Colonic mucosa (tissue), 4 donors: ENCODE results near the gene RBMXL3. TPM values are rescaled to one million over a fixed set of nuclear protein-coding genes. Genes with fewer than 3 reads are reported as not detected.

Experiments used
- DNase-seq: peaks from one replicate; pipeline ENCODE4 v3.0.0-alpha.2; 2020
- H3K27ac ChIP-seq: fragments of 200-600 bp; one replicate; pipeline ENCODE4 v1.8.0; 2021
- H3K27me3 ChIP-seq: fragments of 200-600 bp; one replicate; pipeline ENCODE4 v1.8.0; 2021
- H3K36me3 ChIP-seq: fragments of 200-600 bp; one replicate; pipeline ENCODE4 v1.8.0; 2021
- H3K4me1 ChIP-seq: fragments of 200-600 bp; one replicate; pipeline ENCODE4 v1.8.0; 2021; ENCODE audit warnings: mild to moderate bottlenecking
- H3K4me3 ChIP-seq: fragments of 200-600 bp; one replicate; pipeline ENCODE4 v1.8.0; 2021
- H3K9ac ChIP-seq, 2 donors: one replicate each; pipeline ENCODE4 v1.7.0; 2013; ENCODE audit warnings: control low read depth in 2 of 2, low read depth in 2 of 2, low read length in 2 of 2
- H3K9me3 ChIP-seq: fragments of 200-600 bp; one replicate; pipeline ENCODE4 v1.8.0; 2021
- CTCF ChIP-seq: fragments of 200-600 bp; IDR thresholded peaks from one replicate; pipeline ENCODE4 v1.8.0; 2022; ENCODE audit warnings: antibody characterized with exemption, mild to moderate bottlenecking
- intact Hi-C: fragments of 100-400 bp; cut with DNase I; formaldehyde crosslinking; loops from one replicate; pipeline ENCODE4 v1.14.1; 2022
- total RNA-seq, 2 donors: library from RNA; stranded (reverse); fragmentation: NEBNext Ultra II Directional in 1 of 2; extraction: Animal tissue kit (Norgen Biotek cat#: 25700) in 1 of 2; gene quantifications; one replicate each; pipeline ENCODE4 v1.2.1, GENCODE V29; 2021
- donor health status: healthy.
- donor health status: DM: no; HTN: no; CAD: no.
- donor health status: DM: no; HTN: no; CAD: no.

RBMXL3 gene
- total RNA-seq, 2 donors from 2014 or later = not detected

GRCh38 chrX:115177932-115178331 is 11.3 kb upstream of the RBMXL3 start:
- no peaks in the 10 kb centered on the region for H3K36me3 ChIP-seq
- no peaks in the 10 kb centered on the region for H3K9me3 ChIP-seq
- no peak overlapping the region for H3K4me3 ChIP-seq
- H3K27ac ChIP-seq = no peak overlapping the region
- TF ChIP-seq CTCF = no peak
- intact Hi-C loops = no loop called here
- H3K27me3 ChIP-seq = no peaks in the 10 kb centered on the region
- DNase-seq = no peak
- H3K4me1 ChIP-seq = no peaks in the 10 kb centered on the region
- H3K9ac ChIP-seq = no peak overlapping the region

- no peak overlapping the region for H3K27ac ChIP-seq
- no peak for TF ChIP-seq CTCF
- intact Hi-C loops = no loop called here
These were observed 10.7 kb upstream of the RBMXL3 start for GRCh38 chrX:115178473-115178872.

GRCh38 chrX:115183980-115184379 is 5.2 kb upstream of the RBMXL3 start:
- Histone ChIP-seq H3K36me3 (no peaks in the 10 kb centered on the region), H3K27ac (no peak overlapping the region)
- no peak for TF ChIP-seq CTCF

More at GRCh38 chrX:115178473-115178872, 10.7 kb upstream of the RBMXL3 start:
- Histone ChIP-seq H3K9me3 (no peaks in the 10 kb centered on the region), H3K4me1 (no peaks in the 10 kb centered on the region), H3K4me3 (no peak overlapping the region), H3K9ac (no peak overlapping the region), H3K36me3 (no peaks in the 10 kb centered on the region), H3K27me3 (no peaks in the 10 kb centered on the region)
- no peak for DNase-seq

GRCh38 chrX:115189646-115190635 is 731 bp downstream of the RBMXL3 start:
- no peak for DNase-seq
- intact Hi-C loops = no loop called here
- H3K4me3 ChIP-seq = no peak overlapping the region
- no peaks in the 10 kb centered on the region for H3K4me1 ChIP-seq
- no peak overlapping the region for H3K27ac ChIP-seq
- H3K9me3 ChIP-seq = no peaks in the 10 kb centered on the region
- no peaks in the 10 kb centered on the region for H3K27me3 ChIP-seq
- no peak for TF ChIP-seq CTCF
- no peak overlapping the region for H3K9ac ChIP-seq
- H3K36me3 ChIP-seq = no peaks in the 10 kb centered on the region

More at GRCh38 chrX:115183980-115184379, 5.2 kb upstream of the RBMXL3 start:
- Histone ChIP-seq H3K9ac (no peak overlapping the region), H3K4me3 (no peak overlapping the region), H3K27me3 (no peaks in the 10 kb centered on the region), H3K9me3 (no peaks in the 10 kb centered on the region), H3K4me1 (no peaks in the 10 kb centered on the region)
- intact Hi-C loops = no loop called here
- DNase-seq = no peak

GRCh38 chrX:115190636-115191489 is 1.7 kb downstream of the RBMXL3 start:
- Histone ChIP-seq H3K36me3 (no peaks in the 10 kb centered on the region), H3K9me3 (no peaks in the 10 kb centered on the region), H3K9ac (no peak overlapping the region), H3K4me1 (no peaks in the 10 kb centered on the region), H3K4me3 (no peak overlapping the region), H3K27ac (no peak overlapping the region), H3K27me3 (no peaks in the 10 kb centered on the region)
- intact Hi-C loops = no loop called here
- no peak for TF ChIP-seq CTCF
- DNase-seq = no peak
